IPS-18c (cell line): Measurements from ENCODE around the gene FKBP9.
"Not testable (repeated sequence)": the region's sequence is repeated elsewhere in the genome, so short reads cannot be mapped to it uniquely, and the experiment has no call there.

Source experiments
- H3K4me3 ChIP-seq: 2 replicates; pipeline ENCODE4 v1.7.0; 2013; ENCODE audit warnings: low read depth, mild to moderate bottlenecking, low read length, moderate library complexity; ENCODE audit not compliant: insufficient read depth
- H3K9me3 ChIP-seq: one replicate; pipeline ENCODE4 v1.6.1; 2013; ENCODE audit warnings: mild to moderate bottlenecking, low read length, moderate library complexity; ENCODE audit not compliant: control insufficient read depth, insufficient read depth

FKBP9 gene

GRCh38 chr7:32942415-32943251 is 14.6 kb upstream of the FKBP9 start:
- peak overlapping the region; percentile 53 for H3K4me3 ChIP-seq
- peaks cover 3% of the 10 kb centered on the region for H3K9me3 ChIP-seq

- Histone ChIP-seq H3K9me3 (peaks cover 3% of the 10 kb centered on the region), H3K4me3 (no peak overlapping the region)
Measured at GRCh38 chr7:32943252-32944030, 13.8 kb upstream of the FKBP9 start.

GRCh38 chr7:32947420-32947983 is 9.7 kb upstream of the FKBP9 start:
- H3K9me3 ChIP-seq: peaks cover 5% of the 10 kb centered on the region
- H3K4me3 ChIP-seq: no peak overlapping the region

- peaks cover 5% of the 10 kb centered on the region for H3K9me3 ChIP-seq
- no peak overlapping the region for H3K4me3 ChIP-seq
Measured at GRCh38 chr7:32948202-32948601, 9.0 kb upstream of the FKBP9 start.

- Histone ChIP-seq H3K4me3 (no peak overlapping the region), H3K9me3 (peaks cover 2% of the 10 kb centered on the region)
Measured at GRCh38 chr7:32952876-32953275, 4.4 kb upstream of the FKBP9 start.

- no peaks in the 10 kb centered on the region for H3K9me3 ChIP-seq
- H3K4me3 ChIP-seq: peak overlapping the region; percentile 78
Measured at GRCh38 chr7:32958046-32959025, 1.1 kb downstream of the FKBP9 start.

- not testable (repeated sequence) for H3K4me3 ChIP-seq, H3K9me3 ChIP-seq
Measured at GRCh38 chr7:32963880-32964301, 6.7 kb downstream of the FKBP9 start.

GRCh38 chr7:32964461-32965159 is 7.4 kb downstream of the FKBP9 start:
- H3K4me3 ChIP-seq, H3K9me3 ChIP-seq: not testable (repeated sequence)

- H3K9me3 ChIP-seq, H3K4me3 ChIP-seq: not testable (repeated sequence)
Measured at GRCh38 chr7:32966489-32967267, 9.4 kb downstream of the FKBP9 start.

GRCh38 chr7:32967268-32967582 is 10.0 kb downstream of the FKBP9 start:
- H3K9me3 ChIP-seq, H3K4me3 ChIP-seq: not testable (repeated sequence)

GRCh38 chr7:32971967-32972366 is 14.7 kb downstream of the FKBP9 start:
- H3K4me3 ChIP-seq, H3K9me3 ChIP-seq: not testable (repeated sequence)

- not testable (repeated sequence) for H3K9me3 ChIP-seq, H3K4me3 ChIP-seq
Measured at GRCh38 chr7:32977159-32977558, 19.9 kb downstream of the FKBP9 start.

- not testable (repeated sequence) for H3K4me3 ChIP-seq, H3K9me3 ChIP-seq
Measured at GRCh38 chr7:32979246-32979645, 22.0 kb downstream of the FKBP9 start.

GRCh38 chr7:32979902-32980301 is 22.7 kb downstream of the FKBP9 start:
- H3K9me3 ChIP-seq, H3K4me3 ChIP-seq: not testable (repeated sequence)

GRCh38 chr7:32988148-32988547 is 30.9 kb downstream of the FKBP9 start:
- not testable (repeated sequence) for H3K9me3 ChIP-seq, H3K4me3 ChIP-seq

- not testable (repeated sequence) for H3K9me3 ChIP-seq, H3K4me3 ChIP-seq
Measured at GRCh38 chr7:32991068-32991585, 33.9 kb downstream of the FKBP9 start.
